ENCODE data around the gene CACNA1A.
"Not testable (repeated sequence)": the region's sequence is repeated elsewhere in the genome, so short reads cannot be mapped to it uniquely, and the experiment has no call there.

DNA sequence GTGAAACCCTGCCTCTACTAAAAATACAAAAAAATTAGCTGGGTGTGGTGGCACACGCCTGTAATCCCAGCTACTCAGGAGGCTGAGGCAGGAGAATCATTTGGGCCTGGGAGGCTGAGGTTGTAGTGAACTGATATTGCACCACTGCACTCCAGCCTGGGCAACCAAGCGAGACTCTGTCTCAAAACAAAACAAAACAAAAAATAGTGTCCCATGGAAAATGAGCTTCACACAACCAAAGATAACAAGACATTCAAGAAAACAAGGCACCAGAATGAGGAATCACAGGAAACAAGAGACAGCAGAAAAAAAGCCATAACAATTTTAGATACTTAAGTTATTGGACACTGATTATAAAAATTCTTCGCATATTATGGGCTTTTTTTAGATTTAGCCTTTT, 80.4 kb downstream of the CACNA1A start:
- TF ChIP-seq KDM5A (IDR thresholded peaks at IDR 0.05); RAD21 (conservative IDR thresholded peaks at IDR 0.05 in 1 of 2, IDR thresholded peaks at IDR 0.05 in 1 of 2); POLR2A (IDR thresholded peaks at IDR 0.05; ENCODE audit: low read length); ESRRA (IDR thresholded peaks at IDR 0.05; ENCODE audit: borderline replicate concordance, low read length): not testable (repeated sequence)
- TF ChIP-seq, protein P1, sequence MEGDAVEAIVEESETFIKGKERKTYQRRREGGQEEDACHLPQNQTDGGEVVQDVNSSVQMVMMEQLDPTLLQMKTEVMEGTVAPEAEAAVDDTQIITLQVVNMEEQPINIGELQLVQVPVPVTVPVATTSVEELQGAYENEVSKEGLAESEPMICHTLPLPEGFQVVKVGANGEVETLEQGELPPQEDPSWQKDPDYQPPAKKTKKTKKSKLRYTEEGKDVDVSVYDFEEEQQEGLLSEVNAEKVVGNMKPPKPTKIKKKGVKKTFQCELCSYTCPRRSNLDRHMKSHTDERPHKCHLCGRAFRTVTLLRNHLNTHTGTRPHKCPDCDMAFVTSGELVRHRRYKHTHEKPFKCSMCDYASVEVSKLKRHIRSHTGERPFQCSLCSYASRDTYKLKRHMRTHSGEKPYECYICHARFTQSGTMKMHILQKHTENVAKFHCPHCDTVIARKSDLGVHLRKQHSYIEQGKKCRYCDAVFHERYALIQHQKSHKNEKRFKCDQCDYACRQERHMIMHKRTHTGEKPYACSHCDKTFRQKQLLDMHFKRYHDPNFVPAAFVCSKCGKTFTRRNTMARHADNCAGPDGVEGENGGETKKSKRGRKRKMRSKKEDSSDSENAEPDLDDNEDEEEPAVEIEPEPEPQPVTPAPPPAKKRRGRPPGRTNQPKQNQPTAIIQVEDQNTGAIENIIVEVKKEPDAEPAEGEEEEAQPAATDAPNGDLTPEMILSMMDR (IDR thresholded peaks at IDR 0.05) = not testable (repeated sequence)
